GM18517 (cell line): ENCODE data around the gene SLX4.

ENCODE experiments used
- ATAC-seq: cut with Tn5 transposase; IDR thresholded peaks from one replicate; pipeline ENCODE4 v1.9.1; 2021; ENCODE audit warnings: mild to moderate bottlenecking, moderate library complexity; ENCODE audit not compliant: unreplicated experiment

Gene SLX4

GRCh38 chr16:3601614-3602319 lies 9.6 kb downstream of the SLX4 start:
- no peak for ATAC-seq

DNA sequence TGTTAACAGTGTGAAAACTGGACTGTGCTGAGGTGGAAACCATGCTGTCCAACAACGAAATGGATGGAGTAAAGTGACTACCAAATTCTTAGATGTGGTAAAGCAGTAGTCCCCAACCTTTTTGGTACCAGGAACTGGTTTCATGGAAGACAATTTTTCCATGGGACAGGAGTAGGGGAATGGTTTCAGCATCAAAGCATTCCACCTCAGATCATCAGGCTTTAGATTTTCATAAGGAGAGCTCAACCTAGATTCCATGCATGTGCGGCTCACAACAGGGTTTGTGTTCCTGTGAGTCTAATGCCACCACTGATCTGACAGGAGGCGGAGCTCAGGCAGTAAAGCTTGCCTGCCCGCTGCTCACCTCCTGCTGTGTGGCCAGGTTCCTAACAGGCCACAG lies 11.5 kb downstream of the SLX4 start:
- no peak for ATAC-seq

DNA sequence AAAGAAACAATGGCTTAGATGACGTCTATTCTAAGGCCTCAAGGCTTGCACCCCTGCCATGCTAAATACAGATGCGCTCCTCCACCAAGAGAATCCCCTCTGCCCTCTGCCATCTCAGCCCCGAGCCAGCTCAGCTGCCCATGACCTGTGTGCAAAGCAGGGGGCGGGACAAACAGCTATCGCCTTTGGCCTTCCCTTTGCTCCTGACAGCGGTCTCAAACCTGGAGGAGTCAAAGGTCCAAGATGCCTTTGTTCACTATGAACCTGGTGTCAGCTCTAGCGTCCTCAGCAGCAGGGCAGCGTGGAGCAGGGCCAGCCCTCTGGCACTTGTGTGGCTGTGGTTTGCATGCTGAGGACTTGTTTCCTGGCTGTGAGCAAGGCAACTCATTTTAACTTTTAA lies 12.3 kb downstream of the SLX4 start:
- ATAC-seq = no peak

DNA sequence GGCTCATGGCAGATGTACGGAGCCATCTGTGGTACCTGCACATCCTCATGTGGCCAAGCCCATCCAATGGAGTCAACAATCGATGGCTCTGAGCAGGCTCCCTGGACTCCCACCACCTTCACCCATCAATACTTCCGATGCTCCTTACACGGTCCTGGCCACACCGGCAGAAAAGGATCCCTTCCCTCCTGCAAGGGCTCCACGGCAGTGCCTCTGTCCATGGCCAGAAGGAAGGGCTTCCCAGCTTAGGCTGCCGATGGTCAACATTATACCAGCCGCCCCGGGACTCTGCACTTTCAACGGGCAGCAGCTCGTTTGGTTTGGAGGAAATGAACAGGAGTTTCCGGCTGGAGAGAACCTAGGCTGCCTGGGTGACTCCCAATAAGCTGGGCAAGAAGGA lies 13.2 kb downstream of the SLX4 start:
- ATAC-seq = no peak

GRCh38 chr16:3597676-3598075 lies 13.7 kb downstream of the SLX4 start:
- ATAC-seq = no peak

DNA sequence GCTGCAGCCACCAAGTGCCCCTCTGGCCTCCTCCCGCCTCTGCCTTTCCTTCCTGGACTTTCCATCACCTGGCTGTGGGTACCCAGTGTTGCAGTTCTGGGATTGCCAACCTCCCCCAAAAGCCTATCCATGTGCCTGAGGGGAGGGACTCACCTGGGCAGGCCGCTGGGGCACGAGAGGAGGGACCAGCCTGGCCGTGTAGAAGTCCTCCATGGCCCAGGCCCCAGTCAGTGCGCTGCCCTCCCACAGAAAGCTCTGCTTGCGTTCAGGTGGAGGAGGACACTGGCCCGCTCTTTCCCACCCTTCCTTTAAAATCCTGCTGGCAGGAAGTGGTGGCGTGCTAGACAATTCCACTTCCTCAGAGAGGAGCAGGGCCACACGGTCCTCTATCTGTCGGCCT lies 14.2 kb downstream of the SLX4 start:
- no peak for ATAC-seq

DNA sequence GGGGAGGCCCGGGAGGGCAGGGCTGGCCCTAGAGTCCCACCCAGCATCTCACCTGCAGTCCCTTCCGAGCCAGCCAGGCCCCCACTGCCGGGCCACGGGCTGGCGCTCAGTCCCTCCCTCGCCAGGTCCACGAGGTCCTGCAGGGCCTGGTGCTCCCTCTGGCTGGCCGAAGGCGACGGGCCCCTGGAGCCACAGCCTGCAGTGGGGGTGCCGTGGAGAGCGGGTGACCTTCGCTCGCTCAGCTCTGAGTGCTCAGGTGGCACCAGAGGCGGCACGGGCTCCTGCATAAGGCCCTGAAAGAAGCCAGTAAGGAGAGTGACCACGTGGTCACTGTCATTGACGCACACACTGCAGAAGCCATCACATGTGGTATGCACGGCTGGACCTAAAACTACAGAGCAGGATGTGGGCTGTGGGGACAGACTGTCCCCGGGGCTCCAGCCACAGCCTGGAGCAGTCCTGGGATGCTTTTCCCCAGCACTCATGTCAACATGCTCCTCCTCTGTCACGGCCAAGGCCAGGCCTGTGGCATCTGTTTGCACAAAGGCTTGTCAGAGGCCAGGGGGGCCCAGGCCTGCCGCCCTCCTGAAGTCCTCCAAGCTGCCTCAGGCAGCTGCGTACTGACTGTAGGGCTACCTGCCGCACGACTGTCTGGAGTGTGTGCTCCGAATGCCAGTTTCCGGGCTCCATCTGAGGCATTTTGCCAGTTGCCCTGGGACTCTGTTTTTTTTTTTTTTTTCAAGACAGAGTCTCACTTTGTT lies 15.1 kb downstream of the SLX4 start:
- no peak for ATAC-seq

- ATAC-seq = no peak
Measured at GRCh38 chr16:3595521-3596021, 15.8 kb downstream of the SLX4 start.

DNA sequence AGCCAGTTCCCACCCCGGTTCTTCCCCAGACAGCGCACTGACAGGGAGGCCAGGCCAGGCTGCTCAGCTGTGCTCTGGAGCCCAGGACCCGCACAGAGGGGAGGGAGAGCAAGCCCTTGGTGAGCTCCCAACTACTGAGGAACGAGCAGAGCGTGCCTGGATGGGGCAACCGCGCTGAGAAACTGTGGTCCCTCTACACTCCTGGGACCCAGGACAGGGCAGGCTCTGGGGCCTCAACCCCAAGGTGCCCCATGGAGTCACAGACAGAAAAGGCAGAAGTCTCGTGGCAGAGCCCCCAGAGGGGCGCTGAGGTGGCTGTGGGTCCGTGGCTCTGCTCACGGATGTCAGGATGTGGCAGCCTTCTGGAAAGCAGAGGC lies 16.3 kb downstream of the SLX4 start:
- ATAC-seq = no peak

DNA sequence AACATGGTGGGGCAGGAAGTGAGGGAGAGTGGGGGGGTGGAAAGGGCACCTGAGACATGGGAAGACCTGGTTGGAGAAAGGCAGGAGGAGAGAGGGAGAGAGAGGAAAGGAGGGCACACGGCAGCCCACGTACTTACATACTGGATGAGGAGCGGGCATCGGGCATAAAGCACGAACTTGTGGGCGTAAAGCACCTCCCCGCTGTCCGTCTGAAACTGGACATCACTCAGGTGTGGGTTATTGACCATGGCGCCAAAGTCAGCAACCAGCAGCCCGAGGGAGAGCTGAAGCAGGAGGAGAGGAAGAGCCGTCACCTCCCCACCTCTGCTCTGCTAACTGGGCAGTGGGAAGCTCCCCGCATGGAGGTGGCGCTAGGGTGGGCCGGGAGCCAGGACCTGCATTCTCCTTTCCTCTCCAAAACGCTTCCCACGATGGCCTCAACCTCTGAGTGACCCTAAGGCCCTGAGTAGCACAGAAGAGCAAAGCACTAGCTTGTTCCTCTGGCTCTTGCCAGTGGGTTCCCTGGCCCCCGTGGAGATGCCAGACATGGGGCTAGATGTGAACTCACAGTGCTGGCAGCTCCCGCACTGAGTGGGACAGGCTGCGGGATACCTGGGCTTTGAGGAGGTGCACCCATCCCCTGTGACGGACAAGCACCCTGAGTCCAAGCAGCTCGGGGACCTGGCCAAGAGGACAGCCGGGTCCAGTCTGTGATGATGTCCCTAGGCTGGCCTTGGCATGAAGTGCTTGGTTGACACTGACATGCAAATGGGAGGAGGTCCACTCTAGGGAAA lies 16.9 kb downstream of the SLX4 start:
- no peak for ATAC-seq

DNA sequence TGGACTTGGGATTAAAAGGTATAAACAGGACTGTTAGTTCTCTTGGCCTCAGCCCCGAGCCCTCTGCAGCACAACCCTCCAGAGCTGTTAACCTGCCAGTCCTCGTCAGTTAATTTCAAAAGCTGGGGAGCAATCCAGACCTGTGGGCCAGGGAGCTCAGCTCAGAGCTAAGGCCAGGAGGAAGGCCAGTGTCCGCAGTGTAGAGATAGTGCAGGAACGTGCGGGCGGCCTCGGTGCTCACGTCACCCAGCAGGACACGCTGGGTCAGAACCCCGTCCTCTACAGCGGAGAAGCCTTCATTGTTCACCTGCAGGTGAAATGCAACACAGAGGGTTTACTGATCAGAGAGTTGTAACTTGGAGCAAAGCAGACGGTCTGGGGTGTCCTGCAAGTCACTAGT lies 18.8 kb downstream of the SLX4 start:
- ATAC-seq = no peak

- no peak for ATAC-seq
Measured at GRCh38 chr16:3591991-3592390, 19.4 kb downstream of the SLX4 start.

GRCh38 chr16:3591436-3591803 lies 20.0 kb downstream of the SLX4 start:
- ATAC-seq = no peak

DNA sequence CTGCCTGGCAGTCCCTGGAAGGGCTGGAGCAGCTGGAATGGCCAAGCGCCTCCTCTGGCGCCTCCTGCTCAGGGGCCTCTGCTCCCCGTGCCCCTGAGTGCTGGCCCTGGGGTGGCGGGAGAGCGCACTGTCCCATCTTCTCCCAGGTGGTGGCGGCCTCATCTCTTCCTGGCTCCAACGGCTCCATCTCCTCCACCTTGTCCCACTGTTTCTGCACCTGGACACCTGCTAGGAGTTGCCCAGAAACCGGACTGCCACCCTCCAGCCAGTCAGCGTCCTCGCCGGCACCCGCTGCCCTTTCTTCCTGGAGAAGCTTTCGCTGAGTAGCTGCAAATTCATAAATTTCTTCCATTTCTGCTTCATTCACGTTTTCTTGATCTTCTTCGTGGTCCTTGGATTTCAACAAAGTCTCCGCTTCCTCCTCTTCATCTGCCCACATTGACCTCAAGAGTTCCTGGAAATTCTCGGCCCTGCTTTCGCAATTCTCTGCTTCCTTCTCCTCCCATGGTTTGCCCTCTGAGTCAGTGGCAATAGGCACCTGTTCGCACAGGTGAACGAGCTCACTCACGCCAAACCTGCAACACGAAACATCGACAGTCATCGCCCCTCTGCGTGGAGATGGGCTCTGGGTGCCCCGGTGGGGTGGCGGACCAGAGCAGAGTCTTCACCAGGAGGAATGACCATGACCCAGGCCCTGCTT lies 20.5 kb downstream of the SLX4 start:
- no peak for ATAC-seq

- ATAC-seq = no peak
Measured at GRCh38 chr16:3589991-3590701, 21.3 kb downstream of the SLX4 start.

DNA sequence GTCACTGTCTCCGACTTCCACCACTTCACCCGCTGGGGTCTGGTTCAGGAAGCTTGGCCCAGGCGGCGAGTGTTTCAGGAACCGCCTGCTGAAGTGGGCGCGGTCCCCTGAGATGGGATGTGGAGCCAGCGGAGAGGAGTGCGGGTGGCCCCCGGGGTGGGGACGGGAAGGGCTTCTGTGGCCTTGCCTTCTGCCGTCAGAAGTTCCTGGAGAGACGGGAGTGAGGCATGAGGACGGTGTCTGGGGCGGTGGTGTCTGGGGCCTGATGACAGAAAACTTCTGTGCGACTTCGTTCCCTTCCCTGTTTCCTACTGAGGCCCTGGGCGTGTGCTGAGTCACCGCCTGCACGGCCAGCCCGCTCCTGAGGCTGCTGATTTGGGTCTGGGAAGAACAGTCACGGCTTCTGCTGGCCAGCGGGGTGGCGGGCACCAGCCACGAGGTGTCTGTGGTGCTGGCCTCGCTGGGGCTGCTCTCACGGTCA lies 21.9 kb downstream of the SLX4 start:
- ATAC-seq = no peak

DNA sequence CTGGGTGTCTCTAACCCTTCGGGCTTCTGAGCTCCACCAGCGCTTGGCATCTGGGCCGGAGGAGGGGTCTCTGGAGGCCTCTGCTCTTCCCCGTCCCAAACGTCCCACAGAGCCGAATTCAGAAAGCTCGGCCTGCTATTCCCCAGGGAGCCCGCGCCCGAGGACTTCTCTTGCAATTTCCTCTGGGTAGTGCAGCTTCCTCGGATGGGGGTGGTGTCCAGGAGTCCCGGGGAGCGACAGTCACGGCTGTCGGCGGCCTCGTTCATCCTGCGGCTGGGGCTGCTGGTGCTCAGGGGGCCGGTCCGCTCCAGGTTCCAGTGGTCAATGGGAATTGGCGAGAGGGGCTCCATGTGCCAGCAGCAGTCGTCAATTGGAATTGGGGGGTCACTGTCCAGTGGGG lies 22.4 kb downstream of the SLX4 start:
- ATAC-seq = no peak

- ATAC-seq = no peak
Measured at GRCh38 chr16:3587547-3588110, 23.8 kb downstream of the SLX4 start.

DNA sequence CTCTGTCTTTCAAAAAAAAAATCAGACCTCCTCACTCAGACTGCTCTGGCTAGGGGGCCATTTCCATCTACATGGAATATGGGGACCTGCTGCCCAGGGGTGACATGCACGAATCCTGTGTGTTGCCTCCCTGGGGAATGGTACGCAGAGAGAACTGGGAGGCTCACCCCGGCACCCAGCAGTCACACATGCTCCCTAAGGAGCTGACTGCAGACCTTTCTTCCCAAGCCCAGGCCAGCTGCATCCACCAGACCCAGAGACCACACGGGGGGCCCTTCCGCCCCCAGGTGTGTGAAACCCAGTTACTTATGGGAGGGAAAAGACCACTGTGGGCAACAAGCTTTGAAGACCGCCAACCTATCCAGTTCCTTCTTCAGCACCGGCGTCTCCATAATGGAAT lies 27.0 kb downstream of the SLX4 start:
- no peak for ATAC-seq
